Kasumi-1 (cell line): ENCODE data around the gene WDR89.
"Not testable (repeated sequence)": the region's sequence is repeated elsewhere in the genome, so short reads cannot be mapped to it uniquely, and the experiment has no call there.

Experiments
- DNase-seq, 2 experiments: peaks; one replicate each; lab custom pipeline; 2025; lab: John Stamatoyannopoulos, UW

The WDR89 gene

DNA sequence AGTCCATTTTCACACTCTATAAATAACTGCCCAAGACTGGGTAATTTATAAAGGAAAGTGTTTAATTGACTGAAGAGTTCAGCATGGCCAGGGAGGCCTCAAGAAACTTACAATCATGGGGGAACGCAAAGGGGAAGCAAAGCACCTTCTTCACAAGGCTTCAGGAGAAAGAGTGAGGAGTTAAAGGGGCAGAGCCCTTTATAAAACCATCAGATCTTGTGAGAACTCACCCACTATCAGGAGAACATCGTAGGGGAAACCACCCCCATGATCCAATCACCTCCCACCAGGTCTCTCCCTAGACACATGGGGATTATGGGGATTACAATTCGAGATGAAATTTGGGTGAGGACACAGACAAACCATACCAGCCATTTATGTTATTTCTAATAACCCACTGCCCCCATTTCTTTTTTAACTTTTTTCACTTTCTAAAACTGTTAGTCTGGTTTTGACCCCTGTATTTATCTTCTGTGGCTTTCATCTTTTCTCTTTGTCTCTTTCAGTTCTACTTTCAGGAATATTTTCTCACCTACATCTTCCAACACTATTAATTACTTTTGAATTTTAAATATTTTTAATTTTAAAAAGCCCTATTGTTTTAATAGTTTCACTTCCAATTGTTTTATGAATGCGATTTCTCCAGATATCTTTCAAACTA is 44.5 kb downstream of the WDR89 start:
- no peak for DNase-seq

- DNase-seq = no peak
Observed at GRCh38 chr14:63594455-63595372, 47.0 kb downstream of the WDR89 start.

DNA sequence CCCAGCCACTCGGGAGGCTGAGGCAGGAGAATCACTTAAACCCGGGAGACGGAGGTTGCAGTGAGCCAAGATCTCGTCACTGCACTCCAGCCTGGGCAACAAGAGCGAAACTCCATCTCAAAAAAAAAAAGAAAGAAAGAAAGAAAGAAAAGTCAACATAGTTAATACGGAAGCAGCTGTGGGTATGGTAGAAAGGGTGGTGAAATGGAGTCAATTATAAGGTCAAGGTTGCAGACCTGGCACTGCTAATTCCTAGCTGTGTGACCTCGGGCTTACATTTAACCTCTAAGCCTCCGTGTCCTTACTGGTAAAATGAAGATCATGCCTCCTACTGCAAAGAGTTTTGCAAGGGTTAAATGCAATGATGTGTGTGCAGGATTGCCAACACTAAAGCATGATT is 58.6 kb downstream of the WDR89 start:
- not testable (repeated sequence) for DNase-seq

GRCh38 chr14:63581491-63581890 is 60.2 kb downstream of the WDR89 start:
- DNase-seq = no peak

DNA sequence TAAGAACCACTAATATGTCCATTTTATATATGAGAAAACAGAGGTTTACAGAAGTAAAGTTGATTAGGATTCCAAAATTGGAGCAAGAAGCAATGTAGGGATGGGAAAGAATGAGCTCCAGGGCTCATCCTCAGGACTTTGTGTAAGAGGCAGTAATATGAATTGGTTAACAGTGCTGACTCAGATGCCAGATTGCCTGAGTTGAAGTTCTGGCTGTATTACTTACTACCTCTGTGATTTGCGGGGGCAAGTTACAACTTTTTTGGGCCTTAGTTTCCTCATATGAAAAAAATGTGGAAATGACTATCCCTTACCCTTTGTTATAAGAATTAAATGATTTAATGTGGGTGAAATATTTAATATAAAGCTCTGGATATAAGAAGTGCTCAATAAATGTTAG is 63.4 kb downstream of the WDR89 start:
- no peak for DNase-seq

DNA sequence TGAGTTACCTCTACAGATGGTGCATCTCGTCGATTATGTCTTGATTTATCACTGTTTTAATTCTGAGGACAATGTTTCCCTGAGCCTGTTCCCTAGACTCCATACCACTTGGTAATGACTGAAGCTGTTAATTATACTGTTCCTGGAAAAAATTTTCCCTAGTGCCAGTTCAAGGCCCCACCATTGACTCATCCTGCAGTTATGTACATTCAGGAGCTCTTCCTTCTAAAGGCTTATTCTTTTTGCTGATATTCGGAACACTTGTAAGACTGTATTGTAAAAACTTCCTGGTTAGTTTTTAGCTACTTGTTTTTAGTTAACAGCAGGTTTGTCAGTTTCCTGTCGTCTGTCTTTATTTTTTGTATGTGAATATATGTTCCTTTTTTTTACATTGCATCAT is 68.1 kb downstream of the WDR89 start:
- DNase-seq = no peak

- DNase-seq = no peak
Observed at GRCh38 chr14:63565448-63565847, 76.2 kb downstream of the WDR89 start.

DNA sequence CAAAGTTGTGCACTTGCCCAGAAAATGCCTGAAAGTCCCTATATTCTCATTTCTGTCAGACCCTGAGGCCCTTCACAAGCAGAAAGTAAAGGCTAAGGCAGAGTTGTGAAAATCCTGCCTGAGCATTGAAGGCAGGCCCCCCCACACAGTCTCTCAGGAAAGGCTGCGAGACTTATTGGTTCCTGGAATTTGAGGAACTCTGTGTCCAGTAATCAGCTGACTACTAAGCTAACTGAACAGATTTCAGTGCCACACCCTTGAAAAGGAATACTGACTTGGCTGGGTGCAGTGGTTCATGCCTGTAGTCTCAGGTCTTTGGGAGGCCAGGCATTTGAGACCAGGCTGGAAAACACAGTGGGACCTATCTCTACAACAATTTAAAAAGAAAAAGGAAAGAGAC is 77.4 kb downstream of the WDR89 start:
- no peak for DNase-seq

- DNase-seq = no peak
Observed at GRCh38 chr14:63563370-63564026, 78.2 kb downstream of the WDR89 start.

- no peak for DNase-seq
Observed at GRCh38 chr14:63562405-63562804, 79.3 kb downstream of the WDR89 start.

- no peak for DNase-seq
Observed at GRCh38 chr14:63555572-63555971, 86.1 kb downstream of the WDR89 start.

DNA sequence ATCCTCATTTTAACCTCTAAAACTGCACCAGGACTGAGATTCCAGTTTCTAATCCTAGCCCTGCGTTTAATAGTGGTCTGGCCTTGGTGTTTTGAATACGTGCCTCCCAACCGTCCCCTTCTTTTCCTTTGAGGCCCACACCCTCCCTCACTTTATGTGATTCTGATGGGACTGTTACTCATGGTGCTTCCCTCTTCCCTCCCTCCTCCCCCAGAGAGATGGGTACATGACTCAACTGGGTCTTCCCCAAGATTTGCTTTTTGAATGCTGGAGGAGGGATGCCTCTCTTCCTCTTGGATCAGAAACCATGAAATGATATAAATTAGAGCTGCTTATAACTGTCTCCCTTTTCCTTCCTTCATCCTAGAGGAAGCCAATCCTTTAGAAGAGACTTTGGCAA is 90.3 kb downstream of the WDR89 start:
- DNase-seq = no peak

DNA sequence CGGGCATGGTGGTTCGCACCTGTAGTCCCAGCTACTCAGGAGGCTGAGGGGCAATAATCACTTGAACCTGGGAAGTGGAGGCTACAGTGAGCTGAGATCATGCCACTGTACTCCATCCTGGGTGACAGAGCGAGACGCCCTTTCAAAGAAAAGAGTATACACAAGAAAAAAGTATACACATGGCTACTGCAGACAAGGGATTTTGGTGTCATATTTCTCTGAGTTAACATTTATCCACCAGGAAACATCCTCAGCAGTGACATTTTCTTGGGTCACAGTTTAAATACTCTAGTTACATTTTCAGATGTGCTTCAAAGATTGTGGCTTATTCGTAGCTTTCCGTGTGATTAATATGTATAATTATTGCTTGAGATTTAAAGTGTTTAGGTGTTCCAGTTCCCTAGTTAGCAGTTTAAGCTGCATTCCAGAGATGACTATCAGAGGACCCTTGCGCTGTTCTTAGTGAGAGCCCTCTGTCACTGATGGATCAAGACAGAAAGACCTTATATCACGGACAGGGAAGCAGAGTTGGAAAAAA is 93.8 kb downstream of the WDR89 start:
- DNase-seq = no peak
